Fibroblast of skin of left biceps (primary cell): ENCODE measurements around the gene PRRC2B.
A peak's percentile ranks its signal among the peaks of the same experiment; 100 is the strongest.
"Not testable (repeated sequence)": the region's sequence is repeated elsewhere in the genome, so short reads cannot be mapped to it uniquely, and the experiment has no call there.

Source experiments
- DNase-seq, 2 experiments: peaks; one replicate each; pipeline ENCODE4 v3.0.0-alpha.2; 2013; ENCODE audit warnings: low read depth in 2 of 2

The PRRC2B gene

GRCh38 chr9:131393622-131394463 is at the start of gene PRRC2B:
Gene PRRC2B (plus strand): TSS chr9:131394086. CDS start chr9:131430145, 36,059 bp downstream.
- DNase-seq, result peak; percentile 65 to 68

GRCh38 chr9:131344931-131345535 is 48.9 kb upstream of the PRRC2B start:
- not testable (repeated sequence) for DNase-seq

- no peak for DNase-seq
Measured at GRCh38 chr9:131346559-131346958, 47.3 kb upstream of the PRRC2B start.

- DNase-seq, result no peak
Measured at GRCh38 chr9:131347376-131348020, 46.4 kb upstream of the PRRC2B start.

GRCh38 chr9:131348631-131349521 is 45.0 kb upstream of the PRRC2B start:
- no peak for DNase-seq

GRCh38 chr9:131349522-131349880 is 44.4 kb upstream of the PRRC2B start:
- DNase-seq, result no peak

- DNase-seq, result peak; percentile 25 to 39
Measured at GRCh38 chr9:131349881-131350563, 43.9 kb upstream of the PRRC2B start.

- not testable (repeated sequence) for DNase-seq
Measured at GRCh38 chr9:131356479-131356878, 37.4 kb upstream of the PRRC2B start.

- DNase-seq, result no peak
Measured at GRCh38 chr9:131358556-131358955, 35.3 kb upstream of the PRRC2B start.

- DNase-seq, result no peak
Measured at GRCh38 chr9:131361202-131361833, 32.6 kb upstream of the PRRC2B start.

- DNase-seq, result no peak
Measured at GRCh38 chr9:131365546-131365945, 28.3 kb upstream of the PRRC2B start.

- peak in 1 of 2 experiments; percentile 23 for DNase-seq
Measured at GRCh38 chr9:131366761-131367401, 27.0 kb upstream of the PRRC2B start.

- no peak for DNase-seq
Measured at GRCh38 chr9:131367450-131367849, 26.4 kb upstream of the PRRC2B start.

GRCh38 chr9:131370638-131371037 is 23.2 kb upstream of the PRRC2B start:
- DNase-seq, result no peak

GRCh38 chr9:131372599-131372973 is 21.3 kb upstream of the PRRC2B start:
- DNase-seq, result not testable (repeated sequence)

- DNase-seq, result not testable (repeated sequence)
Measured at GRCh38 chr9:131374638-131375037, 19.2 kb upstream of the PRRC2B start.

- no peak for DNase-seq
Measured at GRCh38 chr9:131379056-131379455, 14.8 kb upstream of the PRRC2B start.

- DNase-seq, result peak in 1 of 2 experiments; percentile 44
Measured at GRCh38 chr9:131382850-131383729, 10.8 kb upstream of the PRRC2B start.

- no peak for DNase-seq
Measured at GRCh38 chr9:131385296-131385695, 8.6 kb upstream of the PRRC2B start.
